Mesothelial cell of epicardium (in vitro differentiated cells): Measurements from ENCODE around the gene ADAM30. TPM values are rescaled to one million over a fixed set of nuclear protein-coding genes. Genes with fewer than 3 reads are reported as not detected.
"Not testable (repeated sequence)": the region's sequence is repeated elsewhere in the genome, so short reads cannot be mapped to it uniquely, and the experiment has no call there.

ENCODE experiments used
- DNase-seq, 2 experiments: peaks; one replicate each; pipeline ENCODE4 v3.0.0; 2021; ENCODE audit warnings: low spot score in 2 of 2; ENCODE audit not compliant: unreplicated experiment in 2 of 2
- H3K27ac Mint-ChIP-seq: 2 replicates; pipeline ENCODE4 v1.8.0; 2021; ENCODE audit warnings: mixed read lengths
- H3K27me3 Mint-ChIP-seq: 2 replicates; pipeline ENCODE4 v1.8.0; 2021; ENCODE audit warnings: low read depth, mixed read lengths
- H3K36me3 Mint-ChIP-seq: 2 replicates; pipeline ENCODE4 v1.8.0; 2021; ENCODE audit warnings: mixed read lengths
- H3K4me1 Mint-ChIP-seq: 2 replicates; pipeline ENCODE4 v1.8.0; 2021; ENCODE audit warnings: mixed read lengths
- H3K4me3 Mint-ChIP-seq: 2 replicates; pipeline ENCODE4 v1.8.0; 2021; ENCODE audit warnings: mild to moderate bottlenecking, moderate library complexity, mixed read lengths
- H3K9me3 Mint-ChIP-seq: 2 replicates; pipeline ENCODE4 v1.8.0; 2021; ENCODE audit warnings: mixed read lengths
- CTCF ChIP-seq: fragments of 200-600 bp; sonication (generic); IDR thresholded peaks from one replicate; pipeline ENCODE4 v1.5.0; 2021; ENCODE audit warnings: antibody characterized with exemption; ENCODE audit not compliant: unreplicated experiment
- total RNA-seq: library from RNA; stranded (reverse); gene quantifications from 3 replicates; pipeline ENCODE4 v1.2.1, GENCODE V29; 2021

ADAM30 gene
- total RNA-seq, 1 donor from 2014 or later: 0.07 TPM

- no peak overlapping the region for H3K4me3 Mint-ChIP-seq
- H3K27ac Mint-ChIP-seq: no peak overlapping the region
- no peaks in the 10 kb centered on the region for H3K9me3 Mint-ChIP-seq
- H3K36me3 Mint-ChIP-seq: no peaks in the 10 kb centered on the region
- H3K4me1 Mint-ChIP-seq: peaks cover 42% of the 10 kb centered on the region
- DNase-seq: no peak
- H3K27me3 Mint-ChIP-seq: peaks cover 16% of the 10 kb centered on the region
- TF ChIP-seq CTCF: no peak
These were observed 34.0 kb downstream of the ADAM30 start for GRCh38 chr1:119862276-119862675.

- no peak for TF ChIP-seq CTCF
- no peaks in the 10 kb centered on the region for H3K36me3 Mint-ChIP-seq
- H3K27ac Mint-ChIP-seq: no peak overlapping the region
- no peak overlapping the region for H3K4me3 Mint-ChIP-seq
- no peaks in the 10 kb centered on the region for H3K9me3 Mint-ChIP-seq
- H3K4me1 Mint-ChIP-seq: peaks cover 39% of the 10 kb centered on the region
- DNase-seq: no peak
- H3K27me3 Mint-ChIP-seq: peaks cover 16% of the 10 kb centered on the region
These were observed 34.8 kb downstream of the ADAM30 start for GRCh38 chr1:119861547-119861946.

GRCh38 chr1:119859647-119860046 lies 36.7 kb downstream of the ADAM30 start:
- Mint-ChIP-seq H3K27me3 (peaks cover 11% of the 10 kb centered on the region), H3K4me3 (no peak overlapping the region), H3K27ac (no peak overlapping the region), H3K4me1 (peaks cover 37% of the 10 kb centered on the region), H3K36me3 (no peaks in the 10 kb centered on the region), H3K9me3 (no peaks in the 10 kb centered on the region)
- TF ChIP-seq CTCF: no peak
- DNase-seq: no peak

- H3K4me1 Mint-ChIP-seq: peaks cover 37% of the 10 kb centered on the region
- H3K36me3 Mint-ChIP-seq, H3K27ac Mint-ChIP-seq, H3K9me3 Mint-ChIP-seq, DNase-seq, H3K27me3 Mint-ChIP-seq, H3K4me3 Mint-ChIP-seq: not testable (repeated sequence)
These were observed 37.6 kb downstream of the ADAM30 start for GRCh38 chr1:119858556-119859214.

- no peak for TF ChIP-seq CTCF
- Mint-ChIP-seq H3K4me3 (no peak overlapping the region), H3K27ac (no peak overlapping the region), H3K9me3 (no peaks in the 10 kb centered on the region), H3K36me3 (no peaks in the 10 kb centered on the region), H3K4me1 (peaks cover 37% of the 10 kb centered on the region), H3K27me3 (peaks cover 6% of the 10 kb centered on the region)
- no peak for DNase-seq
These were observed 38.2 kb downstream of the ADAM30 start for GRCh38 chr1:119858126-119858525.

- no peaks in the 10 kb centered on the region for H3K36me3 Mint-ChIP-seq
- no peak for DNase-seq
- peaks cover 6% of the 10 kb centered on the region for H3K4me1 Mint-ChIP-seq
- no peak overlapping the region for H3K4me3 Mint-ChIP-seq
- no peaks in the 10 kb centered on the region for H3K9me3 Mint-ChIP-seq
- no peak overlapping the region for H3K27ac Mint-ChIP-seq
- no peak for TF ChIP-seq CTCF
- H3K27me3 Mint-ChIP-seq: no peaks in the 10 kb centered on the region
These were observed 43.2 kb downstream of the ADAM30 start for GRCh38 chr1:119853155-119853554.
